ENCODE data around the gene PYGO2.
"Not testable (repeated sequence)": the region's sequence is repeated elsewhere in the genome, so short reads cannot be mapped to it uniquely, and the experiment has no call there.

The PYGO2 gene

DNA sequence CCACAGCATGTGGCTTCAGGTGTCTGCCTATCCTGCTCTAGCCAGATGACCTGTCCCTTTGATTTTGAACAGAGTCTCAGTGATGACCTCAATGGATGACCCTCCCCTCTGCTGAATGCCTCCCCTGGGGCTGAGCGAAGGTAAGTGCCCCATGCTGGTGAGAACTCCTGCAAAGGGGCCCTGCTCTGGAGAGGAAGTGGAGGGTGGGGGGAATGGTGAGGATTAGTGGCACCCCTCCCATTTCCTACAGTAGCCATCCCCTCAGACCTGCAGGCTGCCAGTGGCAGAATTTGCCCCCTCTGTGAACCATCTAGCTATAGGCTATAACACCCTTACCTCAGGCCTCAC lies 21.4 kb downstream of the PYGO2 start:
- DNase-seq = no peak

DNA sequence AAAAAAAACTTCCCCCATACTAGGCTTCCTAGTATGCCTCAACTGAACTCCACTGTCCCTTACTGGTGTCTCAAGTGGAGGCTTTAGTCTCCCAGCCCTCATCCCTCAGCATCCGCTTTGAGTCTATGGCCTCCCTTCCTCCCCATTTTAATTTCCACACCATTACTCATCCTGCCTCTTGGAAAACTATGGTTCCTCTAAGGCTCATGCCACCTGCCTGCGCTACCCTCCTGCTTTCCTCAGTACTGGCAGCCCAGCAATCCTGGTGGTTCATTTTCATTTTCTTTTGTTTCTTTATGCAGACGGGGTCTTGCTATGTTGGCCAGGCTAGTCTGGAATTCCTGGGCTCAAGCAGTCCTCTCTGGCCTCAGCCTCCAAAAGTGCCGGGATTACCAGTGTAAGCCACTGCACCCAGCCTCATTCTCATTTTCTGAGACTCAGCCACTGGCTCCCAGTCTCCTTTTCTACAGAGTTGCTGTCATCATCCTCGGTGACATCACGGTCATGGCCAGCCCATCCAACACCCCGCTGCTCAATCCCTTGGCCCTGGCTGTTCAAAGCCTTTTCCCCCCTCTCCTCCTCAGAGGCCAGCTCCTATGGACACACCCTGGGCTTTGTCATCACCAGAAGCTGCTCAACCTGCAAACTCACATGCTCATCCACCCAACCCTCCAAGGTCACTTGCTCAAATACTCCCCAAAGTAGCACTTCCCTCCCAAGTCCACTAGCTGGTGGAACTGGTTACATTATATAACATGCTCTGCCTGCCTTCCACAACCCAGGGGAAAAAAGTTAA lies 22.8 kb downstream of the PYGO2 start:
- DNase-seq = no peak

- no peak for DNase-seq
These were observed 23.6 kb downstream of the PYGO2 start for GRCh38 chr1:154937988-154938386.

- DNase-seq = peak; percentile 82 to 87
These were observed 24.2 kb downstream of the PYGO2 start for GRCh38 chr1:154937085-154937987.

DNA sequence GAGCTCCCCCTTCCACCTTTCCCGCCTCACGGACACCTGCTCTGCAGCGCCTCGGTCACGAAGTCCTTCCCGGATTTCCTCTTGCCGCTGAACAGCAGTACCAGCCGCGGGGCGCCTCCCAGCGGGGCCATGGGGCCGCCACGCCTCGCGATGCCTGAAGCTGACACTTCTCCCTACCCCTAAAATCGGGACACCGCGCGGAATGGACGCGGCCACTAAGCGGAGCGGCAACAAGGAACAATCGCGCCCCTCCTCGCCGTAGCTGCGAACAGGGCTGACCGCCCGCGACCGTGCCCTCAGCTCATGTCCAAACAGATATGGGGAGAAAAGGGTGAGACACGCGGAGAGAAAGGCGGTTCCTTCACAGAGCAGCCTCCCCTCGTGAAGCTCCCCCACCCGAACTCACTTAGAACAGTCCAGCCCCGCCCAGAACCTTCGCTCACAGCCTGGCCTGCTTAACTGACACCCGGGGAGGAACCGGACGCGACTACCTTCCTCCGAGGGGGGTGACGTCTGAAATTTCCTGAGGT lies 25.0 kb downstream of the PYGO2 start, which contains the start of gene PMVK:
PMVK (minus strand) TSS at position 165 of the 530 bp plus-strand sequence; CDS start at position 131, 34 bp downstream.
- DNase-seq = peak; percentile 87 to 92

DNA sequence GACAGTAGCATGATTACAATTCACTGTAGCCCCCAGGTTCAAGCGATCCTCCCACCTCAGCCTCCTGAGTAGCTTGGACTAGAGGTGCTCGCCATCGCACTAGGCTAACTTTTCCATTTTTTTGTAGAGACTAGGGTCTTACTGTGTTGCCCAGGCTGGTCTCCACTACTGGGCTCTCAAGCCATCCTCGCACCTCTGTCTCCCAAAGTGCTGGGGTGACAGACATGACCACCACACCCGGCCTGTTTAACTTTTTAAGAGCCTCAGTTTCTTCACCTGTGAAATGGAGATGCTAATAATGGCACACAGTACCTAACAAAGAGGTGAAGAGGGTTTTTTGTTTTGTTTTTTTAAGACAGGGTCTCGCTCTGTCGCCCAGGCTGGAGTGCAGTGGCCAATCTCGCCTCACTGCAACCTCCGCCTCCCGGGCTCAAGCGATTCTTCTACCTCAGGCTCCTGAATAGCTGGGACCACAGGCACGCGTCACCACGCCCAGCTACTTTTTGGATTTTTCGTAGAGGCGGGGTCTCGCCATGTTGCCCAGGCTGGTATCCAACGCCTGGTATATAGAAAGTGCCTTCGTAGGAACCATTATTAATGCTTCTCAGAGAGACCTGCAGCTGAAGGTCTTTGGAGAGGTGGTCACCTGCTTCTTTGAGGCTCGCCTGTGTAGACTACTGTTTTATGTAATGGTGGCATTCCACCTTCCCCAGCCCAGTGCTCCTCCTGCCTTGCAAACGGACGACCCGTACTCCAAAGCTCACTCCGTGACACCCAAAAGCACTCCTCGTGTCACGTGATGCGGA lies 25.6 kb downstream of the PYGO2 start:
- no peak for DNase-seq

GRCh38 chr1:154934358-154934948 lies 27.1 kb downstream of the PYGO2 start:
- no peak for DNase-seq

GRCh38 chr1:154931940-154932487 lies 29.6 kb downstream of the PYGO2 start:
- DNase-seq = no peak

DNA sequence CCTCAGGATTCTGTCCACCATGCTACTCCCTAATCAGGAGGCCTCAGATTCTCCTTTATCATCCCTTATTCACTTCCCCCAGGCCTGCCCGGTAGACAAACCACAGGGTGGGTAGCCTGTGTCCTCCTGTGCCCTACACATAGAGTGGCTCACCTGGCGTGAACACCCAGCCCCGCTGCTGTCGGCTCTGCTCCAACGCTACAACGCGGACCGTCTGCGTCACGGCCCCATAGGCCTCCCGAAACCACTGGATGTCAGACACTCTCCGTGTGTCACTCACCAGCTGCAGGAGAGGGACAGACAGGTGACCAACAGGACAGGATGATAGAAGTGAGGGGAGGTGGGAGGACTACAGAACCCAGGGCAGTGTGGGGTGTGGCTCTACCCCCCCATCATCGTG lies 35.4 kb downstream of the PYGO2 start:
- DNase-seq = no peak

- peak; percentile 57 to 69 for DNase-seq
These were observed 36.0 kb downstream of the PYGO2 start for GRCh38 chr1:154925335-154926170.

DNA sequence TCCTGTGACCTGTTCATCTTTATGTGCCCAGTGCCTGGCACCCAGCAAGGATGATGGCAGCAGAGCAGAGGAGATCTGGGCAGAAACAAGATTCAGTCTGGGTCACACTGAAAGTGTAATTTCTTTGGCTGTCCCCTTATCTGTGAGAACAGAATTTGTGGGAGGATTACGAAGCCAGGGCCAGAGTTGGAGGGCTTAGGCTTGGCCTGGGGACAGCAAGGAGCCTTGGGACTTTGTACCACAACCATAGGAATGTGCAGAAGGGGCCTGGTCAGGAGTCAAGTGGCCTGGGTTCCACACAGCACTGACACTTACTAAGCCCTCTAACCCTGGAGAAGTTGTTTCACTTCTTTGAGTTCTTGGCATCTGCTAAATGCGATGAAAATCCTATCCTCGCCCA lies 37.9 kb downstream of the PYGO2 start:
- DNase-seq = no peak

DNA sequence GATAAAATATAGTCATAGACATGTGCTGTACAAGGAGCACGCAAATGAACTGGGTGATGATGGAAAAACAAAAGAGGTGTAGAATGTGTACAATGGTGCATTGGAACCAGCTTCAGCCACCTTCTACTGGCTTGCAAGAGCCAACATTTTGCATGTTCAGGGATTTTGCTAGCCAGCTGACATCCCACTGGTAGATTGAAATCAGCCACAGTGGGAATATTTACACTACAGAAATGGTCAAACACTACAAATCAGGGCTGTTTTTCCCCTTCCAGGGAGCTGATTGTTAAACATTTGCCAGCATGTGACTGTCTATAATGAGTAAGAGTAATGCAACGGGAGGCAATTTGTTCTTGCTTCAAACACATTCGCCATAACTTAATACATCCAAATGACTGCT lies 48.3 kb downstream of the PYGO2 start:
- DNase-seq = no peak

DNA sequence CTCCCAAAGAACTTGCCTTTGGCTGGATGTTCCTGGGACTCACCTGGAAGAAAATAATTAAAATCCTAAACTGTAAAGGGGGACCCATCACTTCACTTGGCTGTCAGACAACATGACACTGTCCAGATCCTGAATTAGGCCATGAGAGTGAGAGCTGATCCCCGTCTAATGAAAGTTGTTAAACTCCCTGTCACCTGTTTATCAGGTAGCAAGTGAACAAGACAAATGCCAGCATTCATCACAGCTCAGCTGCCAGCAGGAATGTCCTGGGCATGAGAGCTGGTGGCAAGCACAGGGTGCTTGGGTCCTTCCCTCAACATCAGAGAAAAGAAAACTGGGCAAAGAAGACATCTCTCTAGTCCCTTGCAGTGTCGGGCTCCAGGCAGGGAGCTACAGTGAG lies 48.8 kb downstream of the PYGO2 start:
- no peak for DNase-seq

- no peak for DNase-seq
These were observed 49.7 kb downstream of the PYGO2 start for GRCh38 chr1:154911691-154912550.

GRCh38 chr1:154910851-154911250 lies 50.7 kb downstream of the PYGO2 start:
- DNase-seq = no peak

DNA sequence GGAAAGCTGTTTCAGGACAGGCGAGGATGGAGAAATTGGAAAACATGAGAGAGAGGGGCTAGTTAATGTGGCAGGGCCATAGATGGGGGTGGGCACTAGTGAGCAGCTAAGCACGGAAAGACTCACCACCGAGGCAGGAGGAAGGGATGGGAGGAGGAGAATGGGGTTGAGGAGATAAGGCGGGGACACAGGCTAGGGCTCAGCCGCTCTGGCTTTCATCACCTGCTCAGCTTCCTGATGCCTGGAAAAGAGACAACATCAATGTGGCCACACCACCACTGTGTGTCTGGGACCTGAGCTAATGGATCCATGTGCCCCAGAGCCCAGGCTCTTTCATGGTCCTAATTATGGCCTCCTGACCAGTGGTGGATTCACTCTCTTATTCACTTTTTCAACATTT lies 52.6 kb downstream of the PYGO2 start:
- no peak for DNase-seq

DNA sequence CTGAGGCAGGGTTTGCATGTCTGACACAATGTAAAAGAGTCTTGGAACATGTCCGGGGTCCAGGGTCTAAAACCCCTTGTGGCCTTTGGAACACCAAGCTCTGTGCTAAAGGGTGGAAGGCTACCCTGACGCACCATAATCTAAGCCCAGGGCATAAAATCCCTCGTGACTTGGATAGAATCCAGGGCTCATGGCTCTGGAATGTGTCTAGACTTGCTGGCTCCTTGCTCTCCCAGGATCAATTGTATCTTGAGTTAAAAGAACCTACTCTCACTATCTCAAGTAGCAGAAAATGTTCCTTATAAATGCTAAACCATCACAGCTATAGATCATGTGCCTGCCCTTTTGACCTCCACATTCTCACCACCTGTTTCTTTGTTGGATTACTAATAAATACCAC lies 53.5 kb downstream of the PYGO2 start:
- DNase-seq = not testable (repeated sequence)

Measured in AML-193 (cell line).